Mammary epithelial cell (primary cell): ENCODE results near the gene NTM.

Experiments used
- CTCF ChIP-seq, 2 donors: IDR thresholded peaks in 1 of 2; conservative IDR thresholded peaks in 1 of 2; 2 replicates each; pipeline ENCODE4 v1.5.1; 2011 to 2012; ENCODE audit warnings: inconsistent platforms in 2 of 2, low read length in 2 of 2, mild to moderate bottlenecking in 2 of 2, control low read depth in 1 of 2, low read depth in 1 of 2; ENCODE audit not compliant: insufficient read depth in 1 of 2; ENCODE audit errors: extremely low read depth in 1 of 2
- EZH2 ChIP-seq: IDR thresholded peaks from 2 replicates; pipeline ENCODE4 v1.6.1; 2012; ENCODE audit warnings: low read length, inconsistent platforms, borderline replicate concordance

GRCh38 chr11:131533998-131534397 lies 163.6 kb downstream of the NTM start:
- no peak for TF ChIP-seq EZH2
- no peak for TF ChIP-seq CTCF (conservative IDR thresholded peaks at IDR 0.05 in 1 of 2, IDR thresholded peaks at IDR 0.05 in 1 of 2; ENCODE audit: extremely low read depth in 1 of 2, insufficient read depth in 1 of 2, low read depth in 1 of 2, low read length in 2 of 2)
